Mucosa of descending colon (tissue), 3 donors: ENCODE results near the gene POU2F3. TPM values are rescaled to one million over a fixed set of nuclear protein-coding genes. Genes with fewer than 3 reads are reported as not detected.
A peak's percentile ranks its signal among the peaks of the same experiment; 100 is the strongest.

Experiments
- ATAC-seq: fragments of 200-7000 bp; cut with Tn5 transposase; one replicate; pipeline ENCODE4 v1.9.1; 2020; ENCODE audit warnings: mild to moderate bottlenecking, moderate library complexity
- DNase-seq, 3 donors: peaks; one replicate each; pipeline ENCODE4 v3.0.0-alpha.2; 2020
- H3K36me3 ChIP-seq: fragments of 200-600 bp; one replicate; pipeline ENCODE4 v1.8.0; 2021; ENCODE audit warnings: low read depth, mild to moderate bottlenecking
- H3K4me1 ChIP-seq: fragments of 200-600 bp; one replicate; pipeline ENCODE4 v1.8.0; 2021; ENCODE audit warnings: low read depth, mild to moderate bottlenecking
- H3K4me3 ChIP-seq: fragments of 200-600 bp; one replicate; pipeline ENCODE4 v1.8.0; 2021; ENCODE audit warnings: mild to moderate bottlenecking
- H3K9me3 ChIP-seq: fragments of 200-600 bp; one replicate; pipeline ENCODE4 v1.8.0; 2021; ENCODE audit warnings: mild to moderate bottlenecking
- CTCF ChIP-seq: fragments of 200-600 bp; IDR thresholded peaks from one replicate; pipeline ENCODE4 v1.8.0; 2022; ENCODE audit warnings: antibody characterized with exemption, mild to moderate bottlenecking
- intact Hi-C, 2 donors: fragments of 100-400 bp; cut with DNase I in 1 of 2; cut with micrococcal nuclease in 1 of 2; formaldehyde crosslinking; loops; one replicate each; pipeline versions ENCODE4 v1.11.0 to v1.11.1; 2022; cut with DNase I, micrococcal nuclease
- total RNA-seq, 3 donors: library from RNA; stranded (reverse); fragmentation: NEBNext Ultra II Directional in 2 of 3; extraction: Animal tissue kit (Norgen Biotek cat#: 25700) in 2 of 3; gene quantifications; one replicate each; pipeline versions ENCODE4 v1.2.1 to v1.2.4, GENCODE V29; 2021 to 2023
- donor health status: DM: no; HTN: no; CAD: no; lungs with moderate emphysema.
- donor health status: DM: no; HTN: no; CAD: no.
- donor health status: DM: no; HTN: yes; CAD: no.

The POU2F3 gene
- total RNA-seq, 3 donors from 2014 or later = 1.1 to 3.0 (median 2.2) TPM

GRCh38 chr11:120196826-120197225 is 43.1 kb upstream of the POU2F3 start:
- intact Hi-C loops = no loop called here
- no peak for TF ChIP-seq CTCF
- ATAC-seq (no peak), DNase-seq (peak in 1 of 3 donors; percentile 27)
- H3K36me3 ChIP-seq = no peaks in the 10 kb centered on the region
- peaks cover 42% of the 10 kb centered on the region for H3K4me1 ChIP-seq
- H3K4me3 ChIP-seq = no peak overlapping the region
- H3K9me3 ChIP-seq = no peaks in the 10 kb centered on the region

GRCh38 chr11:120197251-120197891 is 42.6 kb upstream of the POU2F3 start:
- ATAC-seq (peak; percentile 81), DNase-seq (peak in 2 of 3 donors; percentile 74 to 78)
- no peaks in the 10 kb centered on the region for H3K9me3 ChIP-seq
- H3K36me3 ChIP-seq = no peaks in the 10 kb centered on the region
- TF ChIP-seq CTCF = no peak
- intact Hi-C loops = no loop called here
- H3K4me1 ChIP-seq = peaks cover 42% of the 10 kb centered on the region
- H3K4me3 ChIP-seq = no peak overlapping the region

- no peak for ATAC-seq
- Histone ChIP-seq H3K9me3 (no peaks in the 10 kb centered on the region), H3K4me3 (no peak overlapping the region), H3K36me3 (no peaks in the 10 kb centered on the region), H3K4me1 (peaks cover 42% of the 10 kb centered on the region)
- intact Hi-C loops = no loop called here
- no peak for TF ChIP-seq CTCF
- DNase-seq = peak in 1 of 3 donors; percentile 26
Measured at GRCh38 chr11:120197977-120198376, 42.0 kb upstream of the POU2F3 start.

- peaks cover 40% of the 10 kb centered on the region for H3K4me1 ChIP-seq
- intact Hi-C loops = no loop called here
- ATAC-seq (no peak), DNase-seq (peak in 1 of 3 donors; percentile 20)
- H3K4me3 ChIP-seq = no peak overlapping the region
- no peaks in the 10 kb centered on the region for H3K9me3 ChIP-seq
- H3K36me3 ChIP-seq = no peaks in the 10 kb centered on the region
- no peak for TF ChIP-seq CTCF
Measured at GRCh38 chr11:120198403-120198786, 41.5 kb upstream of the POU2F3 start.

- TF ChIP-seq CTCF = no peak
- intact Hi-C loops = no loop called here
- H3K4me3 ChIP-seq = no peak overlapping the region
- peak; percentile 64 for ATAC-seq
- peak in 2 of 3 donors; percentile 63 to 73 for DNase-seq
- H3K4me1 ChIP-seq = peaks cover 39% of the 10 kb centered on the region
- H3K9me3 ChIP-seq = no peaks in the 10 kb centered on the region
- no peaks in the 10 kb centered on the region for H3K36me3 ChIP-seq
Measured at GRCh38 chr11:120198787-120199469, 41.0 kb upstream of the POU2F3 start.
